ENCODE measurements around the gene NKAIN2.
"Not testable (repeated sequence)": the region's sequence is repeated elsewhere in the genome, so short reads cannot be mapped to it uniquely, and the experiment has no call there.

NKAIN2 gene

DNA sequence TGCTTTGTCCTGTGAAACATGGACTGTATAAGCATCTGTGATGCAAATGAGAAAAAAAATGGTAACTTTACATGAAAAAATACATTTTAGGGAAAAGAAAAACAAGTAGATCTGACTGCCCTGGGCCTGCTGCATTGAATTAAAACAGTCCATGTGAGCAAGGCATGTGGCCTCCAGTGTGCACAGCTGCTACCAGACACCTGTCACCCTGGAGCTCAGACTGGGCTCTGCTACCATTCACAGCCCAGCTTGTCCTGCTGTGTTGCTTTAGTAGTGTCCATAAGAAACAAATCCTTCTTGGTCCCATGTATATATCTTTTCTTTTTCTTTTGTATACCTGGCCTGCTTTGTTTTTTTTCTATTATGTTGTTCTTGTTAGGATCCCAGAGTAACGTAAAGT, 315.9 kb downstream of the NKAIN2 start:
- DNase-seq, result no peak

DNA sequence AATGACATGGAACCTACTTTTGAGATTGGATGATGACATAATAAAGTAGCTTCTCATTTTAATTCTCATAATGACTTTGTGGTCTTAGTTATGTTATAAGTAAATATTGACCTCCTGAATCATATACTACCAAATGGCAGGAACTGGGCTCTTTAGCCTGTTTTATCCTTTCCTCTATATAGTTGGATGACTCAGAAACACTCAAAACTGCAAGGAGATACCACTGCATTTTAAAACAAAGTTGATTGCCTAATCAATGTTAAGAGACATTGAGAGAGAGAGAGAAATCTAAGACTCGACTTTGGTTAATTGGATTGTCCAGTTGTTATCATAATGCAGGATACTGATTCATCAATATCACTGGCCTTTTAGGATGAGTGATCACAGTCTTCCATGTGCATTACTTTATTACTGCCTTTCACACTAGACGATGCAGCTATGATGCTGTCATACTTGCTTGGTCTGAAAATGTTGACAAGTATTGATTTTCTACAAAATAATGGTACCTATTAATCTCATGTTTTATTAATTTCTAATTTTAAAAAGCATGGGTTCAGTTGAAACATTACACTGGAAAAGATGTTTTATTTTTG, 320.0 kb downstream of the NKAIN2 start:
- no peak for DNase-seq

GRCh38 chr6:124131259-124131658, 327.6 kb downstream of the NKAIN2 start:
- DNase-seq, result no peak

DNA sequence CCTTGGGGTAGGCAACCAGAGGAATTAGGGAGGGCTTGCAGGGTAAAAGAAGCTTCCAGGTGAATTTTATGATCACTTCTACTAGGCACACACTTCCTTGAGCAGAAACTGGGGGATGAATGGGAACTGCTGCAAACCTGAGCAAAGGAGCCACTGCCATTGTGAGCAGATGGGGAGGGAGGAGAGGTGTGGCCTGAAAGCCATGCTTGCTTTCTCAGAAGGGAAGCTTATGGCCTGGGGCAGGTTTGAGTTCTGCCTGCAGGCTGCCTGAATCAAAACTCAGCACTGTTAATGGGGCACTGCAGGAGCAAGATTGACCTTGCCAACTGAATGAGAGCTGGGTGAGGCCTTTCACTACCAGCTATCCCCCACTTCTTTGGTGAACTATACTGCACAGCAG, 328.1 kb downstream of the NKAIN2 start:
- DNase-seq, result no peak

- DNase-seq, result no peak
Measured at GRCh38 chr6:124132256-124132655, 328.6 kb downstream of the NKAIN2 start.

DNA sequence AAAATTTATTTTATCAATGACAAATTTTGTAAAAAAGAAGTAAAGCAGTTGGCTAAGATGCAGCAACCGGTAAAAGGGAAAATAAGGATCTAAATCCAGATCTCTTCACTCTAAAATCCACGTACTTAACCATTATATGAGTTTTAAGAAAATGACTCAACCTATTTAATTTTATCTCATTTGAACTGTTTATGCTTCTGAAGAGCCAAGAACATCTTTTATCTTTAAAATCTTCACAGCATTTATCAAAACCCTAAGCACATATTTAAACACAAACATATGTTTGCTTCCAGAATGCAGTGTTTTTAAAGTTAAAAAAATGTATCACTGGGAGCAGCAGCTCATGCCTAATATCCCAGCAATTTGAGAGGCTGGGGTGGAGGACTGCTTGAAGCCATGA, 339.2 kb downstream of the NKAIN2 start:
- no peak for DNase-seq

GRCh38 chr6:124143435-124143834, 339.8 kb downstream of the NKAIN2 start:
- DNase-seq, result no peak

DNA sequence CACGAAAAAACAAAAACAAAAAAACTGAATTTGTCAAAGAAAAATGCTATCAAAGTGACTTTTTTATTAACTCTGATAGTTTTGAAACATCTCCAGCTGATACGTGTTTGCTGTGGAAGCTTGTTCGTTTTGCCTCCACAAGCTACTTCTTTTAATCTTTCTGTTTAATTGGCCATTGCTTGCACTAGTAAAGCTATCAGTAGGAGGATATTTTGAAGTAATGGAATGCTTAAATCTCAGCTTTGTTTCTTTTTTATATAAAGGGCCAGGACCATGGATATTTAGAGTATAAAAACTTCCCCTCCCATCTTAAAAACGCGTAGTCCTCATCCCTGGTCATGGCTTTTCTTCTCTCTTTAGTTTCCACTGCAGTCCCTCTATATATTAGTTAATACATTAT, 344.0 kb downstream of the NKAIN2 start:
- DNase-seq, result no peak

- no peak for DNase-seq
Measured at GRCh38 chr6:124148236-124148957, 344.7 kb downstream of the NKAIN2 start.

- DNase-seq, result no peak
Measured at GRCh38 chr6:124149646-124150045, 346.0 kb downstream of the NKAIN2 start.

- no peak for DNase-seq
Measured at GRCh38 chr6:124158024-124158423, 354.4 kb downstream of the NKAIN2 start.

DNA sequence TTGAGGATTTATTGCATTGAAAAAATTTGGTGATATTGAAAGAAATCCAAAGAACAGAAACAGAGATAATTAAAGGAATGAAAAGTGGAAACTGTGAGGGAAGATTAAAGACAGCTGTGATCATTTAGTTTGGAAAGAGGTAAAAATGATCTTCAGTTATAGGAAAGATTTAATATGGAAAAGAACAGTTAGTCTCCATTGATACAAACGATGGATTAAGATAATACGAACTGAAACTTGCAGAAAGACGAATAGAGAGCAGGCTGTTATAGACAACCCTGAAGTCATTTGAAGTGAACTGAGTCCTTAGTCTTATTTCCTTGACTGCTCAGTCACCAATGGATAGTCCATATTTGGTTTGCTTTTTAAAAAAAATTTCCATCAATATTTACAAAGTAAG, 360.0 kb downstream of the NKAIN2 start:
- DNase-seq, result no peak

DNA sequence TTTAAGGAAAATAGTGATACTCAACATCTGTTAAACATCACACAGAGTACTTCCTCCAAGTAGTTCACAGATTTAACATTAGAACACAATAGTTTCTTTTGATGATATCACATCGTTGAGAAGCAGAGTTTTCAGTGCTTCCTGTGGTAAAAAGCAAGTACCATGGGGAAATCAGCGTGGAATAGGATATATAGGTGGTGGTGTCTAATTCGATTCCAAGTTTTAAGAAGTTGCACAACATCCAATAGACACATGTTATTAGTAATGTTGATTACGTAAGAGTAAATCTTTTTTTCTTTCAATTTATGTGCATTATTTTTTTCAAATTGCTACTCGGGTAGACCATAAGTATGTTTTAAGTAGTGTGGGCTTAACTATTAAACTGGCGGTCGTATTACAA, 360.7 kb downstream of the NKAIN2 start:
- DNase-seq, result no peak

- not testable (repeated sequence) for DNase-seq
Measured at GRCh38 chr6:124167249-124167648, 363.6 kb downstream of the NKAIN2 start.

DNA sequence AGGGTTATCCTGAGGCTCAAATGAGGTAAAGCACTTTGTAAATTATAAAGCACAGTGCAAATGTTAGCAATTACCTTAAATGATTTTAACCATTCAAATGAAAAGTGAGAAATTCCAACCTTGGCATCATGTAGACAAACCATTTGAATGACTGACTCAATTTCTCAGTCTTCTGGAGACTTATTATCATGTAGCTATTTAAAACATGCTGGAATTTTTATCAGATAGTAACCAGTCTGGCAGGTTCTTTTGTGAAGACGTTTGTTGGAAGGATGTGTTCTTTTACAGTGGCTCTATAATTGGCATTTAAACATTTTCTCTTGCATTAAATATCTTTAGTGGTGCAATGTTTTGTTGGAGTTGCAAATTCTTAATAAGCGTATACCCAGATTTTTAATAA, 386.6 kb downstream of the NKAIN2 start:
- no peak for DNase-seq

DNA sequence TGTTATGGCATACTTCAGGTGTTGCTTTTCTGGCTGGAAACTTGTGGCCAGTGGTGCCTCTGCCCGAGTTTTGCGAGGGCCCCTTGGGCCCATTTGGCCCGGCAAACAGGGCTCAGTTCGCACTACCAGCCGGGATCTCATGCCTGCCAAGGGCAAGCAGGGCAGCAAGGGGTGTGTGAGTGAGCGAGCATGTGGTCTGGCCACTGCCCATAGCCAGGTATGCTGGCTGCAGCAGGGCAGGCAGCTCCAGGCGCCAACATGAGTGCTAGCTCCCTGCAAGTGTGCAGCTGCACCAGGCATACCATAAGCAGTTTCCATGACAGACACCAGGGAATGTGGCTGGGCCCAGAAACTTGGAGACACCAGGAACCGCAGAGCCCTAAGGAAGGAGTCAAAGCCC, 389.5 kb downstream of the NKAIN2 start:
- no peak for DNase-seq

GRCh38 chr6:124197148-124197547, 393.5 kb downstream of the NKAIN2 start:
- no peak for DNase-seq

- DNase-seq, result no peak
Measured at GRCh38 chr6:124199286-124199685, 395.6 kb downstream of the NKAIN2 start.

- no peak for DNase-seq
Measured at GRCh38 chr6:124200661-124201060, 397.0 kb downstream of the NKAIN2 start.

DNA sequence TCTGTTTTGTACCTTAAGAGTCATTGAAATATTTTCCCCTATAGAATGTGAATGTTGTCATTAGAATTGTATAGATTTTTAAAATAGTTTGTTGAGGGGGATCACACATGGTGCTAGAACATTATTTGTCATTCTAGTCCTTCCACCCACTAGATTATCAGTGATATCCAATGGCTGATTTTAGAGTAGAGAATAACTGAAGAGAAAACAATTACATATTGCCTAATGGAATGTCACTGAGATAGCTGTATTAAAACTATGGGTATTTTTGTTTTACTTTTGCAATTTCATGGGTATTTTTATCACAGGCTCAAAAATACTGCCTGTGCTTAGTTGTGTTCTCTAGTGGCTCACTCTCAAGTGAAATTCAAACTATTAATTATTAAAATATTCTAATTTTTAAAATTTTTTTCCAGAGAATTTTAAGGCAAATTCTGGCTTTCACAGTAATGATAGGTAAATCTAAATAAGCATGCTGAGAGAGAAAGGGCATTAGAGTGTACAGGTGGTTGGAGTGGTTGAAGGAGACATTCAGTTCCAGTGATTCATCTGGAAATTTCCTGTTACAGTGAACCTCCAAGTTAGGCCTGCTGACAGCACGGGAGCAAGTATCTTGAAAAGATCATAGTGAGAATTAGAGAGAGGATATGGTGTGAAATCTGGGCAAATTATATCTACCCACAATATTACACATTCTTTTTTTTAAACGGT, 399.6 kb downstream of the NKAIN2 start:
- no peak for DNase-seq

- no peak for DNase-seq
Measured at GRCh38 chr6:124203812-124204167, 400.1 kb downstream of the NKAIN2 start.

- DNase-seq, result no peak
Measured at GRCh38 chr6:124205921-124206320, 402.3 kb downstream of the NKAIN2 start.

DNA sequence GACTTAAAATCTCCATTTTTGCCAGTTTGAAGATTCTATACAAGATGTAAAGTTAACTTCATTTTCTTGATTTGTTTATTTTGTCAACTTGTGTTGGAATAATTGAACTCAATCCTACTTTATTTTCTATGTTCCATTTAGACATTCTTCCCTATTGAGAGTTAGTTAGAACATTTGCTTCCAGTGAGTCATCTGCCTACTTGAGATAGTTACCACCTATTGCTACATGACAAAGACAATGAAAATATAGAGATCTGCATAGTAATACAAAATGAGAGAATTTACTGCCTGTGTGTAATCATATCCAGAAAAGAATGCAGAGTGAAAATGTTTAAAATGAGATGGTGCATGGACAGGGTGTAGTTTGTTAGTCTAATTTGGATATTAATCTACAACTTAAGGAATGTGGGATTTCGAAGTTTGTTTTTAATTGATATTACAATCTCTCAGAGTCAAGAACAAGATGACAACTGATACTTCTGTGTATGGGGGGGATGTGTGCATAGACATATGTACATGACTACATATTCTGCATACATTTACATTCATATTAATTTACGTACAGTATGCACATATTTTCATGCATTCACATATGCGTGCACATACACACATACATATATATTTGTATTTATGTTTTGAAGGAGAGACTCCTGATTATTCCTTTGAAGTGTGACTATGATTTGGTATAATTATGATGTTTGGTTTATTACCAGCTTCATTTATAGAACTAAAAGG, 420.1 kb downstream of the NKAIN2 start:
- DNase-seq, result no peak

- no peak for DNase-seq
Measured at GRCh38 chr6:124226396-124226795, 422.7 kb downstream of the NKAIN2 start.
